Measurements from ENCODE around the gene ATP6V1A.

Gene ATP6V1A

DNA sequence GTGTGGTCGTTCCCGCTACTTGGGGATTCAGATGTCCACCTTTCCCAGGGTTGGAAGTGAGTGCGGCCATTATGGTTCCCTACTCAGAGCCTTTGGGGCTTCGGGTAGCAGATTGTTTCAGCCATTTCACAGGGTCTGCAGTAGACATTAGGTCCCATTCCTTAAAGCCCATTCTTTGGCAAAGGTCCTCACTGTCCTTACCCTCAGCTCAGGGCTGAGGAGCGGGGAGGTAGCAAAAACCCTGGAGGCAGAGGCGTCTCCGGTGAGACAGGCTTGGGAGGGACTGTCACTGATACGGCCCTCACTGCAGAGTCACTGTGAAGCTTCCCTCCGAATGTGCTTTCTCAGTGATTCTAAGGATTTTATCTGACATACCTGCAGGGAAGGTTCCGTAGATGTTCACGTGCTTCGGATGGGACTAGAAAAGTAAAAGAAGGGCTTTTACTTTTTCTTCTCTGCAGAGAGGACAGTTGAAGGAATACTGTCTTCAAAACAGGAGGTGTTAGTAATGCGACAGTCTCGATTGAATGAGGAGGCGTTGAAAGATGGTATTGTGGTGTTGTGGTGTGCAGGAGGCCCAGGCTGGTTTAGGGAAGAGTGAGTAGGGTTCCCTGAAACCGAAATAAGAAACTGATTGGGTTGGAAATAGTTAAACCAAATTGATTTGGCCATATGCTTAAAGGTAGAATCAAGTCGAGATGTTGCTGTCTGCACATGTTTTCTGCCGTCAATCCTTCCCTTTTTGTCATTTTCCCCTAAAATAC, 630 bp downstream of the ATP6V1A start:
- no peak for DNase-seq

DNA sequence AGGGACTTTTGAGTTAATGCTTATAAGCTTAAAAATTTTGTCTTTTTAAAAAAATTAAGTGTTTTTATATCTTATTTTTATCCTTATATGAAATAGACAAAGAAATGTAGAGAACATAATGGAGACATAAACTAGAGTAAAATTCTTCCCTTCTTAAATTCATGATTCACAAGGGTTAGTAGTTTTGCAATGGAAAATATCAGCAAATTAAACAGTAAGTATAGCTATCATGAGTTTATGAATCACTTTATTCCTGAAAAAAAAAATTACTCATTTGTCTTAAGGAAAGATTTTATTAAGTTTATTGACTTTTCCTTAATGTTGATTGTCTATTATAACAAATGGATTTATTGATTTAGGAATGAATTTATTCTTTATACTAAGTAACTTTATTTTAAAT, 4.3 kb downstream of the ATP6V1A start:
- DNase-seq, result no peak

DNA sequence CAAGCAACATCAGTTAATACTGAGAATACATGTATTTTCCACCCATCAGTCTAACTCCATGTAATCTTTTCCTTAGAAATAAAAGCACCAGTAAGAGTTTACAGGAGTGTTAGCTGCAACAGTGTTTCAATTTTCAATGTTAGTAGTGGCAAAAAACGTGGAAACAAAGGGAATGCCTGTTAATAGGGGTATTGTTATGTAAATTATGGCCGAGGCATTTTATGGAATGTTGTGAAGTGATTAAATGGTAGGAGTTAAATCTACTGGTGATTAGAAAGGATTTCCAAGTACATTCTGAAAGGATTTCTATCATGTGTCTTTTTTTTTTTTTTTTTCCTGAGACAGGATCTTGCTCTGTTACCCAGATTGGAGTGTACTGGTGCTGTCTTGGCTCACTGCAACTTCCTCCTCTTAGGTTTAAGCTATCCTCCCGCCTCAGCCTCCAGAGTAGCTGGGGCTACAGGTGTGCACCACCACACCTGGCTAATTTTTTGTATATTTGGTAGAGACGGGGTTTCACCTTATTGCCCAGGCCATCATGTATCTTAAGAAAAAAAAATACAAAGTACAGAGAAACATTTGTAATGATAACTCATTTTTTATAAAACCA, 6.6 kb downstream of the ATP6V1A start:
- no peak for DNase-seq

DNA sequence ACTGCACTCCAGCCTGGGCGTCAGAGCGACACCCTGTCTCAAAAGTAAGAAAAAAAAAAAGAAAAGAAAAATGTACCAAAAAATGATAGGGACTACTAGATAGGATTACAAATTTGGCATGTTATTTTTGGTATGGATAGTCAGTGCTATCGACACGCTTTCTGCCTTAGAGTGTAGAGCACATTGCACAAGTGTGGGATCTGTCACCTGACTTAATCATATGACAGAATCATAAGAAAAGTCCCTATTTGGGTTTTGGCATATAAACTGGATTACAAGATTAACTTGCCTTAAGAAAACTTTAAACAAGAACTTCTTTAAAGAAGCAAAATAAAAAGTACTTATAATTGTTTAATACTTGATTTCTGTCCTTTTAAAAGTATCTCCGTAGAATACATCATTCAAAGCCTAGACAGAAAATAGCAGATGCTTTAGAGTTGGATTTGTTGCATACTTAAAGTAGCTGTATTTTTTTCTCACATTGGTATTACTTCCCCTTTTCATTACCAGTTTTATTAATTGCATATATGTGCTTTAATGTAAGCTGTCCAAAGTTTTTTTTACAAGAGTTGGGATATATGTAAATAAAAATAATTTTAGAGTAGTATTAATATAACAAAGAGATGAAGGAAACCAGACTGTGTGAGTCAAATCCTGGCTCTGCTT, 7.8 kb downstream of the ATP6V1A start:
- DNase-seq, result no peak

DNA sequence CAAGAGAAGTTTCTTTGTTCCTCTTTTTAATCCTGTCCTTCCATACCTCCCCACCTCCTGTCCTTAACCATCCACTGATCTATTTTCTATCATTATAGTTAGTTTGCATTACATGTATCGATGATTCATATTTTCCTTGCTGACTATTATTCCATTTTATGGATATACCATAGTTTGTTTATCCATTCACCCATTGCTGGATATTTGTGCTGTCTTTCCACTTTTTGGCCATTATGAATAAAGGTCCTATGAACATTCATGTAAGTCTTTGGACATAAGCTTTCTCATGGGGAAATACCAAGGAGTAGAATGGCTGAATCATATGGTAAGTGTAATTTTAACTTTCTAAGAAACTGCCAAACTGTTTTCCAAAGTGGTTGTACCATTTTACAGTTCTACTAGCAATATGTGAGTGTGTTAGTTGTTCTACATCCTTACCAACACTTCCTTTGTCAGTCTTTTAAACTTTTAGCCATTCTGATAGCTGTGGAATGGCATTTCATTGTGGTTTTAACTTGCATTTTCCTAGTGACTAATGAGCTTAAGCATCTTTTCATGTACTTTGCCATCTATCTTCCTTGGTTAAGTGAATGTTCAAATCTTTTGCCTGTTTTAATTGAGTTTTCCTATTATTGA, 11.7 kb downstream of the ATP6V1A start:
- DNase-seq, result no peak

DNA sequence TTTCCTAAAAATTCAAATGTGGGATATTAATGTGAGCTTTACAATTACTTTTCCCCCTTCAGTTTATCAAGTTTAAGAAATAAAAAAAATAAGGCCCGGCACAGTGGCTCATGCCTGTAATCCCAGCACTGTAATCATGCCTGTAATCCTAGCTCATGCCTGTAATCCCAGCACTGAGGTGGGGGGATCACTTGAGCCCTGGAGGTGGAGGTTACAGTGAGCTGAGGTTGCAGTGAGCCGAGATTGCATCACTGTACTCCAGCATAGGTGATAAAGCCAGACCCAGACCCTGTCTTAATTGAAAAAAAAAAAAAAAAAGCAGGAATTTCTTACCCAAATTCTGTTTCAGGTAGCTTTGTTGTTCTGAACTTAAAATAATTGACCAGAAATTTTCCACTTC, 17.9 kb downstream of the ATP6V1A start:
- no peak for DNase-seq

DNA sequence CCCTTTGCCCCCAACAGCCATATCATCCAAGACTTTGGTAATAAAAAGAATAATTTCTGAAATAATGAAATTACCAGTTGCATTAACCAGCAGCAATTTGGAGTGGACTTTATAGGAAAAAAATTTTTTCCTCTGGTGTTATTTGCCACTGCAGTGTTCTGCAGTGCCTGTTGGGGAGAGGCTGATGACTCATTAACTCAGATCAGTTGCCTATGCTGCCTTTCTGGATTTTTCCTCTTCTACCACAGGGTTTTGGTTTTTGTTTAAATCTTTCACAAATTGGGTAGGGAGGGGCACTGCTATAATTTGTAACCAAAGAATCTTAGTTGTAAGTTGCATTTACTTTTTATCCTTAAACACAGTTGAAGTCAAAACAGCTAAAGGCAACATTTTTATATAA, 22.7 kb downstream of the ATP6V1A start:
- no peak for DNase-seq

DNA sequence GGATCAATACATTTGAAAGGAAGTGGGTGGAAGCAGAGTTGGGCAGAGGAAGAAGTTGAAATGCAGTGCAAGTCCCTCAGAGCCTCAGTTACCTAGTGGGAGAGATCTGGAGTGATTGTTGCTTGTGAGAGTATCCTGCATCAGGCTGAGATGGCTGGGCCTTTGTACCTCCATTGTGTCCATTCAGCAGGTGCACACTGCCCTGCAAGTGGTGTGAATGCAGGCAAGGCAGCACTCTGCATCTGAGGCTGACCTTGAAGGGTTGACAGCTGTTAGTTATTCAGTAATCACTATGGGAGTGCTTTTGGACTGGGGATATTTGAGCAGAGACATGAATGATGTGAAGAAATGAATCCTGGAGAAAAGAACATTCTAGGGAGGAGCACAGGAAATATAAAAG, 25.2 kb downstream of the ATP6V1A start:
- no peak for DNase-seq

DNA sequence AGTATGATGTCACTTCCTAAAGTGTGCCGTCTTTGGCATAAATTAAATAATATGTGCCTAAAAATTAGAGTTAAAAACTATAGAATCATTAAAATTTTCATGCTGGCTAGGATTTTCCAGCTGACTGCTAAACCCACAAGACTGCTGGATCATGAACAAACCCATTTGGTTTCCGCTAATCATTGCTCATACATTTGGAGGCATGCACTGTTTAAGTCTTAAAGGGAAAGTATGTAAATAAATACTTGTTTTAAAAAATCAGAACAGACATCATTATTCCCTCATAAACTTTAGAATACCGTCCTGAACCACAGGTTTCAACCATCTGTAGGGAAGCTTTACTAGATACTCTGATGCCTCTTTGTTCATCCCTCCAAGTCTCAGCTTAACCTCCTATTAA, 26.5 kb downstream of the ATP6V1A start:
- DNase-seq, result no peak

DNA sequence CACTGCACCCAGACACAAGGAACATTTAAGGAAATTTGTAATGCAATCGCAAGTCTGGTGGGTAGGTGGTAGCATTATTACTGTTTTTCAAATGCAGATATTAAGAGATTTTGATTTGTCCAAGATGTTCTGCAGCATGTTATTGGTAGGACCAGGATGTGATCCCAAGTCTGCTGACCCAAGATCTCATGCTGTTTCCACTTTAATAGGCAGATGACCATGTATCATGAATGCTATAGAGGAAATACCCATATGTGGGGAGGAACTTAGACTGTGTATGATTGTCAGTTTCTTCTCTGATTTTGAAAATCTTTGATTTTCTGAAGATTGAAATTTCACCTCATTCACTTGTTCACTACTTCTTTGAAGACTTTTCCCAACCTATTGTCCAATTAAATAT, 28.7 kb downstream of the ATP6V1A start:
- no peak for DNase-seq

DNA sequence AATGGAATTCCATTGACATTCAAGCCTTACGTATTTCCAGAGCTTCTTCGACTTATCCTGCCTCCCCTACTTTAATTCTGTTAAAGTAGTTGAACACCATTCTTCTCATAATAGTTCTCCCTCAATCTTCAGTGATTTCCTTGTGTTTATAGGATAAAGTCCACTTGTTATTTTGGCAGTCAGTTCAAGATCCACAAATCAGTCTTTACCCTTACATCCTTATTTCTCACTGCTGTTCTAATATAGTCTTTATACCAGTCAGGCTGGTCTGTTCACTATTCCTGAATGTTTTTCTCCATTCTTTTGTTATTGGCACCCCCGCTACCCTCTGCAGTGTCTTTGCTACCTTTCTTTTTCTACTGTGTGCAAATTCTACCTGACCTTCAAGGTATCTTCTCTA, 29.7 kb downstream of the ATP6V1A start:
- no peak for DNase-seq

DNA sequence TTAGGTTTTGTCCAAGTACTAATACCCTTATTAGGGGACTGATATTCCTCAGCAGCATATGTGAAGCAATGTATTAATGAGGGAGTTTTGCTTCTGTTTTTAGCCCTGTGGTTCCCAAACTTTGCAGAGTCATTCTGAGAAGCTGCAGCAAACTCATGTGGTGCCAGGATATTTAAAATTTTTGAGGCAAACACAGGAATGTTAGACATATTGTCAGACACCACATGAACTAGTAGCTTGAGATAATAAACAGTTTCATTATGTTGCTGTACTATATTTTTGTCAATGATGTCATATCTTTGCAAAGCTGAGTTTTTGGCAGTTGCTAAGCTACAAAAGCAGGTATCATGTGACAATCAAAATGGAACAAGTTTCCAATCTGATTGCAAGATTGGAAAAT, 36.6 kb downstream of the ATP6V1A start:
- no peak for DNase-seq

DNA sequence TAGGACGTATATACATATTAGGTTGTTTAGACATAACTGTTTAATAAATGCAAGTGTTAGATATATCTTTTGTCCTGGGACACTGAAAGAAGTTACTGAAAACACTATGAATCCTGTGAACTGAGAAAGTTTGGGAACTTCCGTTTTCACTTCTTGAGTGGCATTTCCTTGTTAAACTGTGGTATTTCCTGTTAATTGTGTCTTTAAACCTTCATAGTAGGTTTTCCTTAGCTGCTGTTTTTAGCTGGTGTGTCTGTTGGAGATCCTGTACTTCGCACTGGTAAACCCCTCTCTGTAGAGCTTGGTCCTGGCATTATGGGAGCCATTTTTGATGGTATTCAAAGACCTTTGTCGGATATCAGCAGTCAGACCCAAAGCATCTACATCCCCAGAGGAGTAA, 37.1 kb downstream of the ATP6V1A start:
- no peak for DNase-seq

DNA sequence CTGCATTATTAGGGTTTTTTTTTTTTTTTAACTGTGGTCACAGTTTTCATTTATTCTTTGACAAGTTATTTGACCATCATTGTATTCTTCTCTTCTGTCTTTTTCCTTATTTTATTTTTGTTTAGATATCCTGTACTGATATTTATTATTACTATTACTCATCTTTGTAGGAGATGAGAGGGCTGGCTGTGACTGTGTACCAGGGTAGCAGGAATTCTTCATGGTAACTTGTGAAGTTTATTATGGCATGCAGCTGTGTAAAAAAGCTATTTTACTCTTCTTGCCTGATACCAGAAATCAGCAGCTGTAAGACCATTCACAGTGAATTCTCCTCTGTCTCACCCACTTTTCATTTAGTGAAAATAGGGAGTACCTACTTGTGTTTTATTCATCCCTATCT, 44.5 kb downstream of the ATP6V1A start:
- DNase-seq, result no peak

DNA sequence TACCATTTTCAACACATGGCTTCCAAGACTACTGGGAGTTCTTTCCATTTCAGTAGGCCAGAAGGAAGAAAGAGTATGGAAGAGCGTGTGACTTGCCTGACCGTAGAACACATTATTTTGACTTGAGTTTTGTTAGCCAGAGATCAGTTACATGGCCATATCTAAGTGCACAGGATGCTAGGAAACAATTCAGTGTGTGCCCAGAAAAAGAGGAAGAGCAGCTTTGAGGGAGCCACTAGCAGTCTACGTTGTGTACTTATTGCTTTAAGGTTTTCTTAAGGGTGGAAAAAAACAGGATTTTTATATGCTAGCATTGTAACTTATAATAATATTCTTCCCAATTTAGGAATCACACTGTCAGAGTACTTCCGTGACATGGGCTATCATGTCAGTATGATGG, 47.7 kb downstream of the ATP6V1A start:
- DNase-seq, result no peak

DNA sequence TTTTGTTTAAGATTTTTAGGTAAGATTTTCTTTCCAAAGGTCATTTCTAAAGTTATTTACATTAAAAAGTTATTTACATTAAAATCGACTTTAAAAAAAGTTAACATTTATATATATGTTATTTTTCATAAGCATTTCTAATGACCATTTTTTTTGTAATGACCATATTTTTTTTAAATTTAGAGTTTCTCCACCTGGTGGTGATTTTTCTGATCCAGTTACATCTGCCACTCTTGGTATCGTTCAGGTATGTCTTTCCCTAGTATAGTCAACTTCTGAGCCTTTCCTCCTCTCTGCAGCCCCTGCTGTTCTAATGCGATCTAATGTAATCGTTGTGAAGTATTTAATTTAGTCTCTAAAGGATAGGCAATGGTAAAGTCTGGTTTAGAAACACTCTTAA, 48.9 kb downstream of the ATP6V1A start:
- DNase-seq, result no peak

DNA sequence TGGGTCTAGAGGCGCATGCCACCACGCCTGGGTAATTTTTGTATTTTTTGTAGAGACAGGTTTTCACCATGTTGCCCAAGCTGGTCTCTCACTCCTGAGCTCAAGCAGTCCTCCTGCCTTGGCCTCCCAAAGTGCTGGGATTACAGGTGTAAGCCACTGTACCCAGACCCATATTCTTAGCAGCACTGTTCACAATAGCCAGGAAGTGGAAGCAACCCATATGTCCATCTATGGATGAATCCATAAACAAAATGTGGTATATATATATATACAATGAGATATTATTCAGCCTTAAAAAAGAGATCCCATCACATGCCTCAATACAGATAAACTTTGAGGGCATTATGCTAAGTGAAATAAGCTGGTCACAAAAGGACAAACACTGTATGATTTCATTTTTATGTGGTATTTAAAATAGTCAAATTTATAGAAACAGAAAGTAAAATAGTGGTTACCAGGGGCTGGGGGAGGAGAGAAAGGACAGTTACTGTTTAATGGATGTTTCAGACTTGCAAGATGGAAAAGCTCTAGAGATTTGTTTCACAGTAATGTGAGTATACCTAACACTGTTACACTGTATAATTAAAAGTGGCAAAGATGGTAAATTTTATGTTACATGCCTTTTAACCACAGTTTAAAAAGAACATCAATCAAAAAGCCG, 56.1 kb downstream of the ATP6V1A start:
- no peak for DNase-seq

DNA sequence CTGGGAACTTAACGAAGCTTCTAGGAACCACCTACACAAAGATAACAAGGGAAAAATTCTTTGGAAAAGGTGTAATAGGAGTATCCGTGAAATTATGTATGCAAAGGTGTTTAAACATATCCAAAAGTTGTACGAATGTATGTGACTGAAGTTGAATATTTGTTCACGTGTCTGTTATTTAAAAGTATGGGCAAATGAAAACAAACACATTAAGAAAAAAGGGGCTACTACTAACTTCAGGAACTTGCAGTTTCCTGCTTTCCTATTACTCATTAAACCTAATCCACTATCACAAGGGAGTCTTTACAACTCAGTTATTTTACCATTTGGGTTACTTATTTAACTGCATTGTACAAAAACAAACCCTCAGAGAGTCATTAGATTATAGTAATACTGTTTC, 57.8 kb downstream of the ATP6V1A start:
- no peak for DNase-seq

DNA sequence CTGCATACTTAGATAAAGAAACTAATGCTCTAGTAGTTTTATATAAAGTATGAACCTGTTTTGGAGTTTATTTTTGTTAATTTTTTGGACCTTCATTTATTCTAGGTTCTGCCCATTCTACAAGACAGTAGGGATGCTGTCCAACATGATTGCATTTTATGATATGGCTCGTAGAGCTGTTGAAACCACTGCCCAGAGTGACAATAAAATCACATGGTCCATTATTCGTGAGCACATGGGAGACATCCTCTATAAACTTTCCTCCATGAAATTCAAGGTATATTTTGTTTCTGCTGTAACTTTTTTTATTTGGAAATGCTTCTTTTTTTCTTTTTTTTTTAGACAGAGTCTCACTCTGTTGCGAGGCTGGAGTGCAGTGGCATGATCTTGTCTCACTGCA, 58.4 kb downstream of the ATP6V1A start:
- no peak for DNase-seq

DNA sequence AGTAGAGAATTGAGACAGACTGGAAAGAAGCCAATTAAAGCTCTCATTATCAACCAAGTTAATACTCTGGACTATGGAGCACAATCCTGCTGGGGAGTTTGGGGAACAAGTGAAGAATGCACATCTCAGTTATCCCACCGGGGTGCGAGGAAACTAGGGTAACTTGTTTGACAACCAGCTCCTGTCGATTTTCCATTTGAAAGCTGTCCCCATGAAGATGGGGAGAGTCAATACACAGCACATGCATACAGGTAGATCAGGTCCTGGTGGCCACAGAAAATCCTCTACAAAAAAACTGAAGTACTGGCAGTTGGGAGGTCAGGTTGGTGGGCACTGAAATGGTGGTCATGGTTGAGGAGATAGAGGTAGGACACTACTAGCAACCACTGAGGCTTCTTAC, 66.0 kb downstream of the ATP6V1A start:
- no peak for DNase-seq

DNA sequence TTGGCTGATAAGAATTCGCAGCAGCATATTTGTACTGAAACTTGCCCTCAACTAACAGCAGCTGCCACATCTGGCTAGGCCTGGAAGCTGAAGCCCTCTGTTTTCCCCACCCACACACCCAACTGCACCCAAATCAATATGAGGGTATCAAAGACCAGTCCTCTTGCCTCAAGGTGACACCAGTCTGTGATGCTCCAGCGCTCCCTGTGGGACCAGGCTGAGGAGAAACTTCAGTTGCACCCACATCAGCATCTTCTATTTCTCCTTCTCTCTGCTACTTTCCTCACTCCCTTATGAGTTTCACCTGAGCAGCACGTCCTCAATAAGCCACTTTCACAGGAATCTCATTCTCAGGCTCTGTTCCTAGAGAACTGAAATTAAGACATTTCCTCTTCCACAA, 73.0 kb downstream of the ATP6V1A start:
- DNase-seq, result no peak

DNA sequence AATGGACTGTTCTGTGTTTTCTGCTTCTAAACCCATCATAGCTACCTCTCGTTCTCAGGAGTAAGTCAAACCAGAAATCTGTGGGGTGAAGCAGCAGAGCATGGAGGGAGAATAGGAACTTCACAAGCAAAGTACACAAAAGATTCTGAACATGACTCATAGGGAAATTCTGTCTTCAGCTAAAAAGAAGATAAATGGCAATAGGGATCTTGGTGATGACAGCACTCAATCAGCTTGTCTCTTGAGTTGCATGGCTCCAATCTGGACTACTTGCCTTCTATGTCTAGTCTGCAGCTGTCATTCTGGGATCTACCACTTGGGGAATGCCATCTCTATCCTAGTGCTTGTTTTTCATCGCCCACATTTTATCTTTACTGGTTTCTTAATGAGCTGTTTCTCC, 78.3 kb downstream of the ATP6V1A start:
- DNase-seq, result no peak

DNA sequence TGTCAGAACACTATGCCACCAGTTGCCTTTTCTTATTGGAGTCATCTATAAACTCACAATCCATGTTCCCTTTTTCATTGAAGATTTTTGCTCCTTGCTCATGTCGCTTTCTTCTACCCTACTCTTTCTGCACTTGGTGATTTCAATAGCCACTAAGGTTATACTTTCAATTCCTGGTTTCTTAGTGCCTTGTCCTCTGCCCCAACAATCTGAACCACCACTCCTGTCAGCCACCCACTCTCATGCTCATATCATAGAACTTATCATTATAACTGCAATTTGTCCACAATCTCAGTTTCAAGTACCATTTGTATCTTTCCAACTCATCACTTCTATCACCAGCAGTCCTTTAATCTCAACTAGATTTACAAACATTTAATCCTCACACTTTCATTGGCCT, 81.8 kb downstream of the ATP6V1A start:
- DNase-seq, result no peak
